ENCODE data around the gene MEGF6. TPM values are rescaled to one million over a fixed set of nuclear protein-coding genes. Genes with fewer than 3 reads are reported as not detected.

Gene MEGF6
- total RNA-seq, 1 experiment from 2014 or later: 21.3 TPM

GRCh38 chr1:3485016-3485415, 126.3 kb downstream of the MEGF6 start:
- Histone ChIP-seq H2AFZ (ENCODE audit: low read length) (no peak overlapping the region), H3K18ac (ENCODE audit: insufficient read length, low read depth, low read length) (no peak overlapping the region), H2BK15ac (ENCODE audit: low read depth, low read length) (no peak overlapping the region), H3K79me1 (ENCODE audit: insufficient read depth, low read depth, low read length, poor library complexity, severe bottlenecking) (no peaks in the 10 kb centered on the region), H3K14ac (ENCODE audit: insufficient read depth, low read length) (no peak overlapping the region), H2BK20ac (ENCODE audit: low read depth, low read length, poor library complexity, severe bottlenecking) (no peak overlapping the region), H2AK5ac (ENCODE audit: insufficient read length, low read length) (no peak overlapping the region), H4K8ac (replicated peaks; ENCODE audit: insufficient read length, low read depth, low read length) (no peak overlapping the region), H3K27ac (ENCODE audit: insufficient read length, low read depth, low read length) (no peak overlapping the region), H3K4ac (ENCODE audit: low read depth, low read length) (no peak overlapping the region), H4K91ac (ENCODE audit: insufficient read length, low read depth, low read length) (no peak overlapping the region), H3K56ac (ENCODE audit: insufficient read length, low read depth, low read length) (no peak overlapping the region), H2BK5ac (ENCODE audit: insufficient read length, low read length) (no peak overlapping the region), H3K79me2 (ENCODE audit: insufficient read depth, low read length) (no peaks in the 10 kb centered on the region), H3K4me1 (ENCODE audit: insufficient read depth, low read length) (no peaks in the 10 kb centered on the region), H3K9ac (ENCODE audit: extremely low read depth, insufficient read length, low read length) (no peak overlapping the region), H3K23ac (ENCODE audit: insufficient read length, low read depth, low read length) (no peak overlapping the region), H3K23me2 (ENCODE audit: insufficient read length, low read depth, low read length, poor library complexity, severe bottlenecking) (no peaks in the 10 kb centered on the region), H3K27me3 (ENCODE audit: insufficient read depth, low read length) (no peaks in the 10 kb centered on the region), H3K4me2 (ENCODE audit: insufficient read depth, insufficient read length, low read length) (no peak overlapping the region), H2BK120ac (ENCODE audit: low read depth, low read length, poor library complexity, severe bottlenecking) (no peak overlapping the region), H4K20me1 (ENCODE audit: control insufficient read depth, insufficient read depth, insufficient read length) (no peaks in the 10 kb centered on the region), H3K9me3 (ENCODE audit: control insufficient read depth, low read depth, low read length) (no peaks in the 10 kb centered on the region), H3T11ph (ENCODE audit: low read length) (no peak overlapping the region), H4K5ac (ENCODE audit: insufficient read length, low read depth, low read length) (no peak overlapping the region), H2BK12ac (ENCODE audit: insufficient read length, low read depth, low read length) (no peak overlapping the region)
- no peak for DNase-seq
- no CpG with 5 or more reads among the region's 14 CpGs for WGBS (ENCODE audit: extremely low coverage, insufficient read length, low lambda C conversion rate)
- TF ChIP-seq CTCF (conservative IDR thresholded peaks at IDR 0.05): no peak
- Mint-ChIP-seq H3K4me1 (peaks cover 2 to 3% of the 10 kb centered on the region in 2 experiments; a peak in 3 of 4 replicates), H3K27ac (no peak overlapping the region), H3K27me3 (ENCODE audit: low read depth) (peaks cover 7% of the 10 kb centered on the region), H3K4me3 (no peak overlapping the region), H3K36me3 (ENCODE audit: insufficient read depth in 1 of 3, low read depth in 3 of 3) (peaks cover 7 to 39% (median 20%) of the 10 kb centered on the region in 3 experiments; a peak in 6 of 7 replicates), H3K9me3 (peaks cover 9 to 44% of the 10 kb centered on the region in 2 experiments; a peak in 4 of 5 replicates)
